Adipose tissue (tissue), 3 donors: Measurements from ENCODE around the gene PLEKHS1. TPM values are rescaled to one million over a fixed set of nuclear protein-coding genes. Genes with fewer than 3 reads are reported as not detected.
"Not testable (repeated sequence)": the region's sequence is repeated elsewhere in the genome, so short reads cannot be mapped to it uniquely, and the experiment has no call there.

ENCODE experiments used
- H3K27ac ChIP-seq: one replicate; pipeline ENCODE4 v1.5.1; 2013; ENCODE audit warnings: low read depth, low read length
- WGBS, 3 donors: extraction: QIAGEN DNeasy Blood & Tissue Kit; methylation state at CpG; one replicate each; pipeline ENCODE4 v1.1.7; 2013; 5-methylcytosine and 5-hydroxymethylcytosine counted together
- polyA plus RNA-seq, 3 donors: library from polyadenylated mRNA; stranded (reverse); fragments of 200-250 nt; gene quantifications; one replicate each; pipeline ENCODE4 v1.2.3, GENCODE V29; 2013
- donor health status: healthy with polysubstance abuse.
- donor health status: Bipolar disorder and iron deficiency.
- donor health status: healthy.

Gene PLEKHS1
- polyA plus RNA-seq, 3 donors = 0.01 to 4.2 TPM; not detected in 1

GRCh38 chr10:113736576-113736975 is 14.9 kb upstream of the PLEKHS1 start:
- 16 to 57% (median 40%) methylated on average over 1 of the region's 1 CpG for WGBS, 3 donors
- no peak overlapping the region for H3K27ac ChIP-seq

DNA sequence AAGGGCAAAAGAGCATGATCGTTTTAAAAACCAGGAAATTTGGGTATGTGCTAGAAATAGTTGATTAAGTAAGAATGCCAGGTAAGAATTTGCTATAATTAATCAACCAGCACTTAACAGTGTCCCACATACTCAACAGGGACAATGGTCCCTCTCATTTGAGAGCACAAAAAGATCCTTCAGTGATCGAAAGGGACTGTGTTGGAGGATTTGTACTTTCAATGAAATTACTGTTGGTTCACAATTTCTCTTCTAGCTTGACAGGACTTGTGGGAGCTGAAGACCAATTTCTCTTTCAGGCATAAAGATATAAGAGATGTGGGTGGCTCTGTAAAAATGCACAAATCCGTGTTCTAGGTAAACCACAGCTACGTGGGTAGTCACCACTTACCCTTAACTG is 12.5 kb upstream of the PLEKHS1 start:
- WGBS, 3 donors = 66 to 77% (median 67%) methylated on average over 4 of the region's 4 CpGs
- H3K27ac ChIP-seq = no peak overlapping the region

DNA sequence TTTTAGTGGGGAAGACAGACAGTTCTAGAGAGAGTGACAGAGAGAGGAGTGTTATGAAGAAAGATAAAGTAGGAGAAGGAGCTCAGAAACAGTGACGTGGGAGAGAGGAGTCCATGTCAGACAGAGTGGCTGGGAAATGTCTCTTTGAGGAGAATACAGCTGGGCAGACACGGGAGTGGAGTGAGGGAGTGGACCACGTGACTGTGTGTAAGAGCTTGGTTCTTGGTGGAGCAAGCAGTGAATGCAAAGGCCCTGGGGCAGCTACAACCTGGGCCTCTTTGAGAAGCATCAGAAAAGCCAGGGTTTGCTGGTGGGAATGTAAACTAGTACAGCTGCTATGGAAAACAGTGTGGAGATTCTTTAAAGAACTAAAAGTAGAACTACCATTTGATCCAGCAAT is 11.9 kb upstream of the PLEKHS1 start:
- no peak overlapping the region for H3K27ac ChIP-seq
- 48 to 79% (median 75%) methylated on average over 3 of the region's 3 CpGs for WGBS, 3 donors

- WGBS, 3 donors = 89 to 97% (median 93%) methylated on average over 3 of the region's 3 CpGs
- no peak overlapping the region for H3K27ac ChIP-seq
Measured at GRCh38 chr10:113740850-113741249, 10.6 kb upstream of the PLEKHS1 start.

DNA sequence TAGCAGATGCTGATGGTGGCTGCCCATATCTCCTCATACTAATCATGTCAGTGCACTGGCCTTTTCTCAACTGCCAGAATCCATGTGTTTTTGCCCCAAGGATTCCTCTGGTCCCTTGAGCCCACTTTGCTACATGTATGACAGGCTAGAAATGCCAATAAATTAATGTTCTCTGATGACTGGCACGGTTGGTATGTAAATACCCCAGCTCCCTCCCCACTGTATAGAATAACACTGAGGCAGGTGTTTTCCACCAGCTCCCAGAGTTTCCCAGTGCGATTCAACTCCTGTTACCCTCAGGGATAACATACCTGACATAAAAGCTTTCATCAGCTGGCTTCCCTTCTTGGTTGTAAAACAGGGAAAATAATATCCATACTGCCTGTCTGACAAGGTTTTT is 9.0 kb upstream of the PLEKHS1 start:
- WGBS, 3 donors = 76 to 91% (median 81%) methylated on average over 2 of the region's 2 CpGs
- H3K27ac ChIP-seq = no peak overlapping the region

DNA sequence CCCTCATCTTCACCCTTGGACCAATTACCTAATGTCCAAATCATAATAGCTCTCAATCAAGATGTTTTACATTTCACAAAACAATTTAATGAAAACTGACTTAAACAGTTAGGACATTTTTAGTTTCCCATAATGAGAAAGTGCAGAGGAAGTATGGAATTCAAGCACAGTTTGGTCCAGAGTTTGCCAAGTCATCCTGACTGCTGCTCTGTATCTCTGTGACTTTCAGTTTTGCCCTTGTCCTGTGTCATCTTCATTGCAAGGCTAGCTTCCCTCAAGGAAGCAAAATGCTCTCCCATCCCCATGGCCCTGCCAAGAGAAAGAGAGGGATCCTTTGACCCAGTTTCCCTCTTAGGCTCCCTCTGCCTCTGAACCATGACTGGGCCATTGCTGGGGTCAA is 7.9 kb upstream of the PLEKHS1 start:
- H3K27ac ChIP-seq = no peak overlapping the region

DNA sequence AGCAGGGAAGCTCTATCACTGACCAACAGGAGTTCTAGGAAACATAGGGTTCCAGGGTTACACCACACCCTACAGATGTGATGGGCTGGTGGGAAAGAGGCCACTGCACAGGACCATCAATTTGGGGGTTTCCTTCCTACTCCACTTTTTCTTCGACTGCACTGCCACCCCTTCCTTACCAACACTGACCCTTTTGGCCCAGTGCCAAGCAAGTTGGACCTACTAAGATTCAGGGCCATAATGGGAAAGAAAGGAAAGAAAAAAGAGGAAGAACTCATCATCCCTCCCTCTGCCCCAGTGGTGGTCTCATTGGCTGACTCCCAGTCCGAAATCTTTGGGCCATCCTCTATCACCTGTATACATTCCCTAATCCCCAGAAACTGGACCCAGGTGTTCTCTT is 6.1 kb upstream of the PLEKHS1 start:
- WGBS, 3 donors = 71 to 86% (median 82%) methylated on average over 2 of the region's 2 CpGs
- H3K27ac ChIP-seq = no peak overlapping the region

GRCh38 chr10:113746217-113746957 is 5.1 kb upstream of the PLEKHS1 start:
- WGBS, 3 donors = 52 to 77% (median 59%) methylated on average over 3 of the region's 3 CpGs
- no peak overlapping the region for H3K27ac ChIP-seq

- H3K27ac ChIP-seq = no peak overlapping the region
- 33 to 86% (median 35%) methylated on average over 1 of the region's 1 CpG for WGBS, 3 donors
Measured at GRCh38 chr10:113752553-113752952, 1.1 kb downstream of the PLEKHS1 start.

GRCh38 chr10:113753020-113753692 is 1.7 kb downstream of the PLEKHS1 start:
- 48 to 54% (median 48%) methylated on average over 9 of the region's 9 CpGs for WGBS, 3 donors
- H3K27ac ChIP-seq = no peak overlapping the region

GRCh38 chr10:113754125-113754524 is 2.6 kb downstream of the PLEKHS1 start:
- H3K27ac ChIP-seq = no peak overlapping the region
- 84 to 91% (median 90%) methylated on average over 3 of the region's 3 CpGs for WGBS, 3 donors

GRCh38 chr10:113754768-113755167 is 3.3 kb downstream of the PLEKHS1 start:
- no peak overlapping the region for H3K27ac ChIP-seq
- 62 to 87% (median 80%) methylated on average over 9 of the region's 9 CpGs for WGBS, 3 donors

DNA sequence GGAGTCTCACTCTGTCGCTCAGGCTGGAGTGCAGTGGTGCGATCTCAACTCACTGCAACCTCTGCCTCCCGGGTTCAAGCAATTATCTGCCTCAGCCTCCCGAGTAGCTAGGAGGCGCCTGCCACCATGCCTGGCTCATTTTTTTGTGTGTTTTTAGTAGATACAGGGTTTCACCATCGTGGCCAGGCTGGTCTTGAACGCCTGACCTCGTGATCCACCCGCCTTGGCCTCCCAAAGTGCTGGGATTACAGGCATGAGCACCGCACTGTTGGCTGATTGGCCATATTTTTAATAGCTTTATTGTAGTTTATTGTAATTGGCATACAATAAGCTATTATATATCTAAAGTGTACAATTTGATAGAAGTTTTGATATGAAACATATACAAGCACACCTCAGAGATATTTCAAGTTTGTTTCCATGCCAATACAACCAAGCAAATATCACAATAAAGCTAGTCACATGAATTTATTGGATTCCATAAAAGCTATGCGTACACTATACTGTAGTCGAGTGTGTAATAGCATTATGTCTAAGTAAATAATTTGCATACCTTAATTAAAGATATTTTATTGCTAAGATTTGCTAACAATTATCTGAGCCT is 5.6 kb downstream of the PLEKHS1 start:
- no peak overlapping the region for H3K27ac ChIP-seq
- 86 to 89% (median 88%) methylated on average over 12 of the region's 12 CpGs for WGBS, 3 donors

- H3K27ac ChIP-seq = no peak overlapping the region
- WGBS, 3 donors = 12 to 26% (median 24%) methylated on average over 1 of the region's 1 CpG
Measured at GRCh38 chr10:113762083-113762482, 10.6 kb downstream of the PLEKHS1 start.

- WGBS, 3 donors = 71 to 86% (median 78%) methylated on average over 1 of the region's 1 CpG
Measured at GRCh38 chr10:113764582-113764981, 13.1 kb downstream of the PLEKHS1 start.

GRCh38 chr10:113765910-113766309 is 14.4 kb downstream of the PLEKHS1 start:
- WGBS, 3 donors = 27 to 77% (median 72%) methylated on average over 3 of the region's 3 CpGs
- H3K27ac ChIP-seq = no peak overlapping the region

More at GRCh38 chr10:113764582-113764981, 13.1 kb downstream of the PLEKHS1 start:
- no peak overlapping the region for H3K27ac ChIP-seq

GRCh38 chr10:113767222-113767621 is 15.7 kb downstream of the PLEKHS1 start:
- no peak overlapping the region for H3K27ac ChIP-seq
- 67 to 78% (median 73%) methylated on average over 2 of the region's 2 CpGs for WGBS, 3 donors

- no peak overlapping the region for H3K27ac ChIP-seq
- WGBS, 3 donors = 80 to 85% (median 81%) methylated on average over 4 of the region's 4 CpGs
Measured at GRCh38 chr10:113770346-113770745, 18.9 kb downstream of the PLEKHS1 start.

- not testable (repeated sequence) for H3K27ac ChIP-seq
- 75 to 85% (median 80%) methylated on average over 3 of the region's 3 CpGs for WGBS, 3 donors
Measured at GRCh38 chr10:113771131-113771530, 19.6 kb downstream of the PLEKHS1 start.
